Activated naive CD8-positive, alpha-beta T cell (primary cell): ENCODE measurements around the gene KCND3.

Source experiments
- H3K27ac Mint-ChIP-seq: one replicate; pipeline ENCODE4 v1.8.0; 2021; ENCODE audit warnings: mixed read lengths
- H3K27me3 Mint-ChIP-seq: one replicate; pipeline ENCODE4 v1.8.0; 2021; ENCODE audit warnings: mixed read lengths
- H3K36me3 Mint-ChIP-seq: one replicate; pipeline ENCODE4 v1.8.0; 2021; ENCODE audit warnings: mixed read lengths
- H3K4me1 Mint-ChIP-seq: one replicate; pipeline ENCODE4 v1.8.0; 2021; ENCODE audit warnings: low read depth, mixed read lengths
- H3K4me3 Mint-ChIP-seq: one replicate; pipeline ENCODE4 v1.8.0; 2021; ENCODE audit warnings: mild to moderate bottlenecking, mixed read lengths
- H3K9me3 Mint-ChIP-seq: one replicate; pipeline ENCODE4 v1.8.0; 2021; ENCODE audit warnings: low read depth, mixed read lengths

Gene KCND3

DNA sequence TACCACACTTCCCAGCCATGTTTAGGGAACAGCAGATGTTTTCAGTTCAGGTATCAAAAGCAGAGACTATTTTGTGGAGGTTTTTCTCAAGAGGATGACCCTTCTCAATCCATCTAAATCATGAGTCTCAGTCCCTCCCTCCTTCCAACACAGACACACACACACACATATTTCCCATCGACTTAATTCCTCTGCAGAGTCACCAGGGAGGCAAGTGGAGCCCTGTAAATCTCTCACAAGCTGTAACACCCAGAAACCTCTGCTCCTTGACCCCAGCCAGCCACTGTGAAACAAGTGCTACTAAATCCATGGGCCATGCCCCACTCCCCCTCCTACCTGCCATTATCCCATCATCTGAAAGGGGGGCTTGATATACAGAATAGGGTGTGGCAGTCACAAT, 10.6 kb upstream of the KCND3 start:
- no peaks in the 10 kb centered on the region for H3K9me3 Mint-ChIP-seq
- no peak overlapping the region for H3K4me3 Mint-ChIP-seq
- H3K27ac Mint-ChIP-seq, result no peak overlapping the region
- no peaks in the 10 kb centered on the region for H3K36me3 Mint-ChIP-seq
- peaks cover 24% of the 10 kb centered on the region for H3K27me3 Mint-ChIP-seq
- no peaks in the 10 kb centered on the region for H3K4me1 Mint-ChIP-seq

DNA sequence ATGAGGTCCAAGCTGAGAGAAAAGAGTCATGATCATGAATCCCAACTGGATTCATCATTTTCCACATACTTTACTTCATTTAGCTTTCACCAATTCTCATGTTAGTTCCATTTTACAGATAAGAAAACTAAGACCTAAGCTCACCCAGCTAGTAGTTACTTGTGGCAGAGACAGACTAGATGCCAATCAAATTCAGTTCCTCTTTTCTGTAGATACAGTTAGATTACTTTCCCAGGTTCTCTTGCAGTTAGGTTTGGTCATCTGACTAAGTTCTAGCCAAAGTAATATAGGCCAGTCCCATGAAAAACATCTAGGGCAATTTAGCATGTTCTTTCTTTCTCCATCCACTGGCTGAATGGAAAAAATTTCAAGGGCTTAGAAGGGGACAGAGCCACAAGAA, 8.9 kb upstream of the KCND3 start:
- no peaks in the 10 kb centered on the region for H3K36me3 Mint-ChIP-seq
- H3K4me1 Mint-ChIP-seq, result no peaks in the 10 kb centered on the region
- no peak overlapping the region for H3K4me3 Mint-ChIP-seq
- H3K9me3 Mint-ChIP-seq, result no peaks in the 10 kb centered on the region
- H3K27me3 Mint-ChIP-seq, result peaks cover 24% of the 10 kb centered on the region
- no peak overlapping the region for H3K27ac Mint-ChIP-seq

DNA sequence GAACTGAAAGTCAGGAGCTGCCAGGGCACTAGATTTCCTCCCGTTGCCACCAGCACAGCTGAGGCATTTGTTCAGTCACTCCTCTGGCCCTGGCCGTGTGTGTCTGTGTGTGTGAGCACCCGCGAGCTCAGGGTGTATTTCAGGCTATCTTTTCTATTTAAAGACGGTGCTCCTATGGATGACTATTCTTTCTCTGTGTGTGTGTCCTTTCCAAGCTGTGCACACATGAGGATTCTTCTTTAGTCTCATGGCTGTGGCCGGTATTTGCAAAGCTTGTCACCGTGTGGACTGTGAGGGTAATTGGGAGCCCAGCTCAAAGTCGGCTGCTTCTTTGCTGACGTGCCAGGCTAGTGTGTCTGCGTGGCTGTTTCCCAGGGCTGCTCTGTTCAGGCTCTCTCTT, 3.0 kb upstream of the KCND3 start:
- Mint-ChIP-seq H3K9me3 (no peaks in the 10 kb centered on the region), H3K27ac (no peak overlapping the region), H3K36me3 (no peaks in the 10 kb centered on the region), H3K4me3 (no peak overlapping the region), H3K27me3 (peaks cover 38% of the 10 kb centered on the region), H3K4me1 (peaks cover 22% of the 10 kb centered on the region)

DNA sequence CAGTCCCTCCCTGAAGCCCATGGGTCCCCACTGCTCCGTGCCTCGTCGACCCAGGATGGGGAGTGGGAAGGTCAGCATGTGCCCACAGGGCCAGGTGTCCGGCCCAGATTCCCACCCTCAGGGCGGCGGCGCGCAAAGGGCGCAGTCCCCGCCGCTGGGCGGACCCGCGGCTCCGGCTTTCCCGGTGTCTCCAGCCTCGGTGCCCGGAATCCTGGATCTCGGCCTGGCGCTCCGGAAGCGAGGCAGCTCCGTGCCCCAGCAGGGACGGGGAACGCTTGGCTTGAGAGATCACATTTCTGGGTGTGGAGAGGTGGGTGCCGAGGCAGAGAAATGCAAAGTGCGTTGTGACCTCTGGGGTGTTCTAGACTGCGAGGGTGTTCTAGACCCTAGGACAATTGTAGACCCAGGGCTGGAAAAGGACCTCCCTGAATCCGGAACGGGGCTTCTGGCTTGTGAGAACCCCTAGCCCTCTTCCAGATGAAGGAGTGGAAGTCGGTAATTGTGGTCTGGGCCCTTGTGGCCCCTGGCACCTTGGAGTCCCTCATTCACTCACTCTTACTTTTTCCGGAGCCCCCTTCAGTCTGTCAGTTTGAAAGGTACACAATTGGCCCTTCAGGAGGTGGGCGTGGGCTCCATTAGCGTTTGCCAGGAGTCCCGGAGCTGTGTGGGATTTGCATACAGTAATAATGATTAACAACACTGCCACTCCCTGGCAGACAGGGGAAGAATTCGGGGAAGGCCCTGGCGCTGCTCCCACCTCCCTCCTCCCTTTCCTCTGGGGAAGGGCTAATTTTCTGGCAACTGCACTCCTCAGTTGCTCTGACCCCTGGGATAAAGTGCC, 1.6 kb upstream of the KCND3 start:
- H3K9me3 Mint-ChIP-seq, result no peaks in the 10 kb centered on the region
- H3K27ac Mint-ChIP-seq, result no peak overlapping the region
- H3K4me1 Mint-ChIP-seq, result peaks cover 22% of the 10 kb centered on the region
- no peaks in the 10 kb centered on the region for H3K36me3 Mint-ChIP-seq
- H3K4me3 Mint-ChIP-seq, result peak overlapping the region; percentile 74
- peaks cover 37% of the 10 kb centered on the region for H3K27me3 Mint-ChIP-seq

DNA sequence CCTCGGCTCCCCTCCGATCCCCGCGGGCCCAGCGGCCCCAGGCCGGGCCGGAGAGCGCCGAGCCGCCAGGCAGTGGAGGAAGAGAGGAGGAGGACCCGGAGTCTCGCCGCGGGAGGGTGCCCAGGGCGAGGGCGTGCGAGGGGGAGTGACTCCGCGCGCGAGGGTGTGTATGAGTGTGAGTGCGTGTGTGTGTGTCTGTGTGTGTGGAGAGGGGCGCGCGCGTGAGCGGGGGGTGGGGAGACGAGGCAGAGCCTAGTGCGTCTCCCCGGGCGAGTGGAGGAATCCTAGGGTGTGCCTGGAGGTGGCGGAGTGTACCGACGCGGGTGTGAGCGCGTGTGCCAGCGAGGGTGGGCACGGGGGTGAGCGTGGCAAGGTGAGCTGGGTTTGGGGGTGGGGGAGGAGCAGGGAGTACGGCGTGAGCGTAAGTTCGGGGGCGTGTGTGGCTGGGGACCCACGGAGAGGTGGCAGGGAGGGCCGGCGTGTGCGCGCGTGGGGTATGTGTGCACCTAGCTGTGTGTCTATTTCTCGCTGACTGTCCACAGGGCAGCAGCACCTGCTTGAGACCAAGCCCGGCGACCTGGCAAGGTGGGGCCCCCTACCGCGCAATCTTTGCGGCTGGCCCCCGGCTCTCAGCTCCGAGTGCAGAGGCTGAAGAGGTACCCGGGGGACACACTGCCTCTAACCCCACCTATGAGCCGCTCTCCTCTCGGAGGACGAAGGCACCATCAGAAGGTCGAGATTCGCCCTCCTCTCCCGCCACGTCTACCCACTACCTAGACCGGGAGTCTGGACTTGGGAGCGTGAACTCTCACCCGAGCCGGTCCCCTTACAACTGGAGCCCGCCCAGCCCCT, 784 bp upstream of the KCND3 start:
- Mint-ChIP-seq H3K4me1 (peaks cover 22% of the 10 kb centered on the region), H3K27ac (no peak overlapping the region), H3K9me3 (no peaks in the 10 kb centered on the region), H3K36me3 (no peaks in the 10 kb centered on the region), H3K4me3 (peak overlapping the region; percentile 74), H3K27me3 (peaks cover 32% of the 10 kb centered on the region)

DNA sequence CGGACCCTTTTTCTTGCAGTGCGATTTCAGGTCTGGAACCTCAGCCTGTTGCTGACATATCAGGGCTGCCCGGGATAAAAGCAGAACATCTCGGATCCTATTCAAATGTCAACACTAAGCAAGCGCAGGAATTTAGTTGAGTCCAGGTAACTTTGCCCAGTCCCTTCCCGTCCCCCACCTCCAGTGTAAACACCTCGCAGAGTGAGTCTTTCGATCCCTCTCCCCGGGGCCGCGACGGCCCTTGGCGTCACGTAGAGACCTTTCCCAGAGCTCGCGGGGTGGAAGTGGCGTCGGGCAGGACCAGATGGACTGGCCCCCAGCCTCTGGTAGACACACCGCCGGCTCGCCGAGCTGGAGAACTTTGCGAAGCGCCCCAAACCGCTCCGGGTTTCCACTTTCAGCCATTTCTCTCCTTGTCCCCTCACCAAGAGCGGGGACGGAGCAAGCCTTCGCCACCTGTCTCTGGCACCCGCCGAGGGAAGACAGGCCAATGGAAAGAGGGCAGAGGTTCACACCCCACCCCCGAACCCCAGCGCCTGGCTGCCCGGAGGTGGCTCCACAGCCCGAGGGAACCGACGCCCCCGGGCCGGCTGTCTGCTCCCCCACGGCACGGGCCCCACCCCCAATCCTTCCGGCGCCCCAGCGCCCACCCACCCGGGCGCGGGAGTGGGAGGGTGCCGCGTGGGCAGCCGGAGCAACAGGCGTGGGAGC, 570 bp downstream of the KCND3 start:
- Mint-ChIP-seq H3K9me3 (no peaks in the 10 kb centered on the region), H3K27me3 (peaks cover 39% of the 10 kb centered on the region), H3K36me3 (no peaks in the 10 kb centered on the region), H3K4me1 (peaks cover 22% of the 10 kb centered on the region), H3K4me3 (peak overlapping the region; percentile 75), H3K27ac (no peak overlapping the region)

DNA sequence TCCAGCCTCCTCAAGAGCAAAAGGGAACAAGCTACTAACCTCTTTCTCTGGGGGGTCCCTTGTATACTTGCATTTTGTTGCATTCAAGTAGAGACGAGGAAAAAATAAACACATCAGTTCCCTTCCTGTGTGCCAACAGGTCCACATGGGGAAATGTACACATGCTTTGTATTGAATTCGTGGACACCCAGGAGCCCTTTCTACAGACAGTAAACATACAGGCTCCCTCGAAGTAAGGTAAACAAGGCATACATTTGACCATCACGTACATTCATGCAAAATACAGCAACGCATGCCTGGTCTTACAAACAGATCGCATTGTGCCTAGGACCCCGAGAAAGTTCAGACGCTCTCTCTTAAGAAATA, 1.1 kb downstream of the KCND3 start:
- Mint-ChIP-seq H3K9me3 (no peaks in the 10 kb centered on the region), H3K4me1 (peaks cover 22% of the 10 kb centered on the region), H3K36me3 (no peaks in the 10 kb centered on the region), H3K27me3 (peaks cover 39% of the 10 kb centered on the region), H3K4me3 (peak overlapping the region; percentile 75), H3K27ac (no peak overlapping the region)

DNA sequence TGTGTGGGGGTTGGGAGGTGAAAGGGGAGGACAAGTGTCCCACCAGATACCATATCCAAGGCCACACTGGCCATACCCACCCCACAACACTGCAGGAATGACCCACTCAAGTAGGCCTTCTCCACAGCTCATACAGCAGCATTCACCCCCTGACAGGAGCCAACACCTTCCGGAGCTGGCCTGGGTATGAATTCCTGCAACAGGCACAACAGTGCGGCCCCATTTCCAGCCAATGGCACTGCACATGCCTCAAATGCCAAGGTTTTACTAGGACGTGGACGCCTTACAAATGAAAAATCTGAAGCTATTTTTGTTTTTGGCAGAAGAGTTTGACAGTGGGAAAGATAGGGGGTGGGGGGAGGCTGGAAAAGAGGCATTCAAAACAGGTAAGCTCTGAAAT, 2.0 kb downstream of the KCND3 start:
- no peaks in the 10 kb centered on the region for H3K36me3 Mint-ChIP-seq
- peaks cover 22% of the 10 kb centered on the region for H3K4me1 Mint-ChIP-seq
- no peak overlapping the region for H3K4me3 Mint-ChIP-seq
- no peaks in the 10 kb centered on the region for H3K9me3 Mint-ChIP-seq
- H3K27ac Mint-ChIP-seq, result no peak overlapping the region
- H3K27me3 Mint-ChIP-seq, result peaks cover 33% of the 10 kb centered on the region

DNA sequence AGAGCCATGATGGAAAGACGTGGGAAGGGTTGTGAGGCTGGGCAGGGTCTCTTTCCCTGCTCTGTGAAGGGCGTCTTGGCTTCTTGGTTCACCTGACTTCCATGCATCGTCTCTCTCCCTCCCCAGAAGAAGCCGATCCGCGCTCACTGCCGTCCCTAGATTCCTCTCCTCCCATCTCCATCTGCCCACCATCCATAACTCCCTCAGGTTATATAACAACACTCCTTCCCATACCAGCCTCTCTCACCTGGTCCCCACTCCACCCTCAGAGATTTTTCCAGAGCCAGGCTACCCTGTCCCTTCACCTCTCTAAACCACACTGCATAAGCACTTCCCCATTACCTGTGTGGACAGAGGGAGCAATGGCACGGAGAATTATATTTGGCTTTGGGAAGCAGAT, 6.0 kb downstream of the KCND3 start:
- Mint-ChIP-seq H3K27me3 (peaks cover 18% of the 10 kb centered on the region), H3K36me3 (no peaks in the 10 kb centered on the region), H3K4me1 (peaks cover 3% of the 10 kb centered on the region), H3K4me3 (no peak overlapping the region), H3K27ac (no peak overlapping the region), H3K9me3 (no peaks in the 10 kb centered on the region)

DNA sequence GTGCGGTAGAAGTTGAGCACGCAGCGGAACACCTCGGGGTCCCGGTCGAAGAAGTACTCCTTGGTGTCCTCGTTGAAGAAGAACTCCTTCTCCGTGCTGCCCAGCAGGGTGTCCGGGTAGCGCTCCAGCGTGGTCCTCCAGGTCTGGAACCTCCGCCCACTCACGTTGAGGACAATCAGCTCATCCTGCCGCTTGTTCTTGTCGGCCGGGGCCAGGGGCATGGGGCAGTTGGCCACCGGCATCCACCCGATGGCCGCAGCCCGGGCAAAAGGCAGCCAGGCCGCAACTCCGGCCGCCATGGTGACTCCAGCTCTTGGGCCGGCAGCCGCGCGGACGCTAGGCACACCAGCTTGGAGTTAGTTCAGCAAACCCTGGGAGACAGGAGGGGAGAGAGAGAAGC, 7.0 kb downstream of the KCND3 start:
- Mint-ChIP-seq H3K9me3 (no peaks in the 10 kb centered on the region), H3K27ac (no peak overlapping the region), H3K27me3 (peaks cover 21% of the 10 kb centered on the region), H3K36me3 (no peaks in the 10 kb centered on the region), H3K4me1 (no peaks in the 10 kb centered on the region), H3K4me3 (no peak overlapping the region)

DNA sequence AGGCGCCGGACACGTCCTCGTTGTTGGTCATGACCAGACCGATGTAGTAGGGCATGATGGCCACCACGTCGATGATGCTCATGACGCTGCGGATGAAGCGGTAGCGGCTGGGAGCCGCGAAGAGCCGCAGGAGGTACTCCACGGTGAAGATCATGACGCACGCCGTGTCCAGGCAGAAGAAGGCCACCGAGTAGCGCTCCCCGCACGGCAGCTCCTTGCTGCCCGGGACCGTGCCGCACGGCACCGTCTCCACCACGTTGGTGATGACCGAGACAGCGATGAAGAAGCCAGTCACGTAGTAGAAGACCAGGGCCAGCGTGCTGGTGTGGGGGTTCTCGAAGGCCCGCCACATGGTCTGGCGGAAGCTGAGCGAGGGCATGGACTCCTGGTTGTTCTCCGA, 7.6 kb downstream of the KCND3 start:
- Mint-ChIP-seq H3K27ac (no peak overlapping the region), H3K9me3 (no peaks in the 10 kb centered on the region), H3K36me3 (no peaks in the 10 kb centered on the region), H3K27me3 (peaks cover 18% of the 10 kb centered on the region), H3K4me3 (no peak overlapping the region), H3K4me1 (no peaks in the 10 kb centered on the region)

DNA sequence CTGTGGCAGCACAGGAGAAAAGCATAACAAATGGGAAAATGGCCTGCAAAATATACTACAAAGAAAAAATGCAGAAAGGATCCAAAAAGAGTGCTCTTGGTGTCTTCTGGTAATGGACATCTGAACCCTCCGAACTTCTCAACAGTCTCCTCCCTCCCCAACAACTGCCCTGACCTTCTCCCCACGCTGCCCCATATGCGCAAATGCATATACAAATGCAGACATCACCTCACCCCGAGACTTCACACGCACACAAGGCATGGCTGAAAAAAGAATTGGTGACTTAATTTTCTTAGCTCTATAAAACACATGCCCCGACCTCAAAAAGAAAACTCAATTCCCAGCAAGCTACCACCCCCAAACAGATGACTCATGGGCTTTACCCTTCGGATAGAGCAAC, 8.4 kb downstream of the KCND3 start:
- Mint-ChIP-seq H3K27ac (no peak overlapping the region), H3K4me1 (no peaks in the 10 kb centered on the region), H3K9me3 (no peaks in the 10 kb centered on the region), H3K36me3 (no peaks in the 10 kb centered on the region), H3K27me3 (peaks cover 25% of the 10 kb centered on the region), H3K4me3 (no peak overlapping the region)

DNA sequence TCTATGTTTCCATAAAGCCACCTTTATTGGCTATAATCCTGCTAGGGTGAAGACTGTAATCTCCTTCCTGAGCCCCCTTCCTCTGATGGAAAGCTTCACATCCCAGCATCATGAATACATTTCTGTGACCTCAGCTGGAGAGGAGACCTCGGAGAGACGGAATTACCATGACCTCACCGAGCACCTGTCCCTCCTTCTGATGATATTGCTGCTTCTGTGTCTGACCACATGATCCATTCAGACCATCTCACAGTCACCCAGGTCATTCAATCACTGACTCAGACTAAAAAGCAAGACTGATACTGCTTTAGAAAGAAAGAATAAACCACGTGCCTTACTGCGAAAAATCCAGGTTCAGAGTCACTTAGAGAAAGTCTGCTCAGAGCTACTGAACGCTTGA, 8.8 kb downstream of the KCND3 start:
- Mint-ChIP-seq H3K27ac (no peak overlapping the region), H3K27me3 (peaks cover 26% of the 10 kb centered on the region), H3K4me1 (no peaks in the 10 kb centered on the region), H3K36me3 (no peaks in the 10 kb centered on the region), H3K9me3 (no peaks in the 10 kb centered on the region), H3K4me3 (no peak overlapping the region)

DNA sequence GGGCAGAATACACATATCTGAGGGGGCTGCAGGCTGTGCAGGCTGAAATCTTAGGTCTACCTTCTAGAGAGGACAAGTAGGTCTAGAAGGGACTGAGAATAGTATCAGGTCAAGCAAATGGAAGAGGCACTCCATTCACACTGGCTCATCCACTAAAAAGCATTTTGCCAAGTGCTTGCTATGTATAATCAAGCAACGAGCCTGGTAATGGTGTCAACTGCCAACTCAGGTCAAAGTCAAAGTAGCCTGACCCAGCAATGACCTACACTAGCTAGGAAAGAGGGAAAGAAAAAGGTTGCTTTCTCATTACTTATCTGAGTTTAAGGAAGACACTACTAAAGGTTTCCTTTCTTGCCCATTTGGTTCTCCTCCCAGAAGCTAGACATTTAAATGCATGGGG, 10.8 kb downstream of the KCND3 start:
- peaks cover 26% of the 10 kb centered on the region for H3K27me3 Mint-ChIP-seq
- H3K4me3 Mint-ChIP-seq, result no peak overlapping the region
- no peaks in the 10 kb centered on the region for H3K36me3 Mint-ChIP-seq
- peaks cover 2% of the 10 kb centered on the region for H3K4me1 Mint-ChIP-seq
- H3K9me3 Mint-ChIP-seq, result no peaks in the 10 kb centered on the region
- H3K27ac Mint-ChIP-seq, result no peak overlapping the region

DNA sequence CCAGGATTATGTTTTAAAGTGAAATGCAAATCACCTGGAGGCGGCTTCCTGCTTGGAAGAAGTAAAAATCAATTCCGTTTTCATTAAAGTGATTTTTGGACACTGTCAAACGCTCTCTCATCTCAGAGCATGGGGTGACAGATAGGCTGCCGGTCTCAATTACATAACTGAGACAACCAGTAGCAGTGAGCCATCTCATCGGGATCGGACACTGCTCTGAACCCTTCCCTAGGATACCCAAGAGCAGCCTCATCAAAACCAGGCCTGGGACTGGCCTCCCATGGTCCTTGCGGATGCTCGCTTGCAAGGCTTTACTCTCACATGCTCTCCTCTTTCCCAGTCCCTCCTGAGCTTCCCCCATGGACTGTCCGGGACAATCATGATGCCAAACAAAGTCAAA, 12.1 kb downstream of the KCND3 start:
- Mint-ChIP-seq H3K27me3 (peaks cover 30% of the 10 kb centered on the region), H3K27ac (no peak overlapping the region), H3K9me3 (no peaks in the 10 kb centered on the region), H3K4me1 (peaks cover 4% of the 10 kb centered on the region), H3K36me3 (no peaks in the 10 kb centered on the region), H3K4me3 (no peak overlapping the region)
